IPS-20b (cell line): Measurements from ENCODE around the gene SAP30BP.

Source experiments
- H3K27ac ChIP-seq: one replicate; pipeline ENCODE4 v1.5.1; 2013; ENCODE audit warnings: low read length
- H3K27me3 ChIP-seq: 2 replicates; pipeline ENCODE4 v1.6.1; 2013; ENCODE audit warnings: mild to moderate bottlenecking, low read length, inconsistent platforms; ENCODE audit not compliant: insufficient read depth
- H3K36me3 ChIP-seq: 2 replicates; pipeline ENCODE4 v1.6.1; 2013; ENCODE audit warnings: low read depth, mild to moderate bottlenecking, inconsistent platforms, low read length, moderate library complexity; ENCODE audit not compliant: insufficient read depth
- H3K4me1 ChIP-seq: 2 replicates; pipeline ENCODE4 v1.6.1; 2013; ENCODE audit warnings: mild to moderate bottlenecking, control low read depth, inconsistent platforms, low read length, moderate library complexity; ENCODE audit not compliant: insufficient read depth
- H3K4me3 ChIP-seq: 2 replicates; pipeline ENCODE4 v1.5.1; 2013; ENCODE audit warnings: mild to moderate bottlenecking, low read length, inconsistent platforms
- H3K9ac ChIP-seq: 2 replicates; pipeline ENCODE4 v1.6.1; 2013; ENCODE audit warnings: low read depth, mild to moderate bottlenecking, inconsistent platforms, low read length, moderate library complexity
- H3K9me3 ChIP-seq: 2 replicates; pipeline ENCODE4 v1.6.1; 2013; ENCODE audit warnings: mild to moderate bottlenecking, low read depth, low read length, inconsistent platforms; ENCODE audit not compliant: insufficient read depth

SAP30BP gene

GRCh38 chr17:75676461-75676860 is 9.3 kb downstream of the SAP30BP start:
- H3K4me1 ChIP-seq = no peaks in the 10 kb centered on the region
- no peaks in the 10 kb centered on the region for H3K9me3 ChIP-seq
- H3K27ac ChIP-seq = no peak overlapping the region
- no peak overlapping the region for H3K9ac ChIP-seq
- peaks cover 77% of the 10 kb centered on the region for H3K36me3 ChIP-seq
- H3K27me3 ChIP-seq = no peaks in the 10 kb centered on the region
- H3K4me3 ChIP-seq = no peak overlapping the region

- Histone ChIP-seq H3K4me1 (no peaks in the 10 kb centered on the region; the same call in 1 of the 2 replicates), H3K27me3 (no peaks in the 10 kb centered on the region), H3K4me3 (no peak overlapping the region), H3K27ac (no peak overlapping the region), H3K9ac (no peak overlapping the region), H3K9me3 (no peaks in the 10 kb centered on the region), H3K36me3 (peaks cover 54% of the 10 kb centered on the region)
Measured at GRCh38 chr17:75679706-75680211, 12.6 kb downstream of the SAP30BP start.

GRCh38 chr17:75680431-75680830 is 13.3 kb downstream of the SAP30BP start:
- Histone ChIP-seq H3K27me3 (no peaks in the 10 kb centered on the region), H3K4me3 (no peak overlapping the region), H3K9me3 (no peaks in the 10 kb centered on the region), H3K9ac (no peak overlapping the region), H3K27ac (no peak overlapping the region), H3K36me3 (peaks cover 59% of the 10 kb centered on the region), H3K4me1 (no peaks in the 10 kb centered on the region; the same call in 1 of the 2 replicates)

GRCh38 chr17:75681289-75681688 is 14.2 kb downstream of the SAP30BP start:
- Histone ChIP-seq H3K27me3 (no peaks in the 10 kb centered on the region), H3K4me3 (no peak overlapping the region), H3K4me1 (no peaks in the 10 kb centered on the region; the same call in 1 of the 2 replicates), H3K9me3 (no peaks in the 10 kb centered on the region), H3K36me3 (peaks cover 54% of the 10 kb centered on the region), H3K27ac (no peak overlapping the region), H3K9ac (no peak overlapping the region)

- Histone ChIP-seq H3K4me1 (no peaks in the 10 kb centered on the region; the same call in 1 of the 2 replicates), H3K9me3 (no peaks in the 10 kb centered on the region), H3K36me3 (peaks cover 46% of the 10 kb centered on the region), H3K27ac (no peak overlapping the region), H3K4me3 (no peak overlapping the region), H3K27me3 (no peaks in the 10 kb centered on the region), H3K9ac (no peak overlapping the region)
Measured at GRCh38 chr17:75683583-75683982, 16.4 kb downstream of the SAP30BP start.

DNA sequence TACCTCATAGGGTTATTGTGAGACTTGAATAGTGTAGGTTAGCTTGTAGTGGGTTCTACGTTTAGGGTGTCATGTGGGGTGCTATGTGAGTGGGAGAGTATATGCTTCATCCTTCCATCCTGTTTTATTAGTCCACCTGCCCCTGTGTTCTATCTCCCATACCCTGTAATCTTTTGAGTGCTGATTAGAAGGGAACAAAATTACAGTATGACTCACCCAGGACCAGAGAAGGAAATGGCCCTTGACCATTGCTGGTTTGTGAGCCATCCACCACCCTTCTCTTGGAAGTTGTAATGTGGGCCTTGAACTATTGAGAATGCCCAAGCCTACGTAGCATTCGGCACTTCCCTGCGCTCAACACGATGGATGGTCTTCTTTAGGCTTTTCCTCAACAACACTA is 17.1 kb downstream of the SAP30BP start:
- Histone ChIP-seq H3K27me3 (no peaks in the 10 kb centered on the region), H3K9me3 (no peaks in the 10 kb centered on the region), H3K27ac (no peak overlapping the region), H3K9ac (no peak overlapping the region; the same call in 1 of the 2 replicates), H3K4me3 (no peak overlapping the region), H3K4me1 (no peaks in the 10 kb centered on the region; the same call in 1 of the 2 replicates), H3K36me3 (peaks cover 44% of the 10 kb centered on the region)

GRCh38 chr17:75684924-75685323 is 17.8 kb downstream of the SAP30BP start:
- H3K4me3 ChIP-seq = no peak overlapping the region
- no peaks in the 10 kb centered on the region for H3K9me3 ChIP-seq
- no peak overlapping the region for H3K9ac ChIP-seq
- peaks cover 40% of the 10 kb centered on the region for H3K36me3 ChIP-seq
- no peaks in the 10 kb centered on the region; the same call in 1 of the 2 replicates for H3K4me1 ChIP-seq
- H3K27ac ChIP-seq = no peak overlapping the region
- no peaks in the 10 kb centered on the region for H3K27me3 ChIP-seq

- no peaks in the 10 kb centered on the region for H3K9me3 ChIP-seq
- H3K27me3 ChIP-seq = no peaks in the 10 kb centered on the region
- no peak overlapping the region for H3K4me3 ChIP-seq
- no peak overlapping the region for H3K9ac ChIP-seq
- no peak overlapping the region for H3K27ac ChIP-seq
- H3K4me1 ChIP-seq = no peaks in the 10 kb centered on the region; the same call in 1 of the 2 replicates
- H3K36me3 ChIP-seq = peaks cover 35% of the 10 kb centered on the region
Measured at GRCh38 chr17:75685499-75685898, 18.4 kb downstream of the SAP30BP start.

DNA sequence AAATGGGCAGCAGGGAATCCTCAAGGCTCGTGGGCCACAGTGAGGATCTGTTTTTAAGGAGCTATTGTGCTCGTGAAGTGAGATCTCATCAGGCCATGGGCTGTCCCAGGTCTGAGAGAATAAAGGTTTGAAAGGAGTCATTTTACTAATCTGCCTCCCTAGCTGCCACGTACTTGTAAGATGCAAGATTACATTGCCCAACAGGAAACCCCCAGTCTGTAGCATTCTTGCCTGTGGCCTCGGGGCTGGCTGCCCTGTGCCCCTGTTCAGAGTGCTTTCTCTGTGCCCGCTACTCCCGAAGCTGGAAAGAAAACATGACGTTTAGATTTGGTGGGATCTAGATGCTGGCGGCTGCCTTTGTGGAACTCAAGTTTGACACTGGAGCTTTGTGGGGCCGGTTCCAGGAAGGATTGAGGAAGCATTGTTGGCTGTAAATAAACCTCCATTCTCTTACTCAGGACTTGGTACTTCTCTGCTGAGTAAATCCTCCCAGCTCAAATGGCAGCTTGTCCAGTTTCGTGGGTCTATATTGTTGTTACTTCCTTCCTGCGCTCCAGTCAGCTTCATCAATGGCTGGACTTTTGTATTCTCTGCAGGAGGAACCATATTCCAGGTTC is 21.2 kb downstream of the SAP30BP start:
- no peaks in the 10 kb centered on the region for H3K27me3 ChIP-seq
- H3K9me3 ChIP-seq = no peaks in the 10 kb centered on the region
- peaks cover 38% of the 10 kb centered on the region for H3K36me3 ChIP-seq
- peaks cover 10% of the 10 kb centered on the region for H3K4me1 ChIP-seq
- peak overlapping the region; percentile 15; the same call in 1 of the 2 replicates for H3K9ac ChIP-seq
- H3K27ac ChIP-seq = no peak overlapping the region
- H3K4me3 ChIP-seq = no peak overlapping the region

DNA sequence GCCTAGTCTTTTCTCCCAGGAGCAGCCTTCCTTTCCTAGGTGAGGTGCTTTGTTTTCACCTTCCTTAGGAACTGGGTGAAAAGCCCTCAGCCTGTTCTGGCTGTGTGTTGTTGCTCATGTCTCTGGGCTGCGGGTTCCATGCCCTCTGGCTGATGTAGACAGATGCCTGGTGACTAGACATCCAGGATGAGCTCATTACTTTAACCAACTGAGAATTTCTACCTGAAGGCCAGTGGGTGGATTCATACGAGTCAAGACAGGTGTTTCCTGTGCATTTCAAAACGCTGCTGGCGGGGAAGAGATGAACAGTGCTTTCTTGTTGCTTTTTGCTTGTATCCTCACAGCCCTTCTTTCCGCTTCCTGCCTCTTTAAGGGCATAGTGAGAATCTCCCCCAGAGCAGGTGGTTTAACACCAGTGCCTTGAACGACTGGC is 22.3 kb downstream of the SAP30BP start:
- Histone ChIP-seq H3K9me3 (no peaks in the 10 kb centered on the region), H3K27me3 (no peaks in the 10 kb centered on the region), H3K27ac (no peak overlapping the region), H3K36me3 (peaks cover 38% of the 10 kb centered on the region), H3K4me3 (no peak overlapping the region), H3K4me1 (peaks cover 19% of the 10 kb centered on the region), H3K9ac (no peak overlapping the region)

GRCh38 chr17:75691371-75691791 is 24.2 kb downstream of the SAP30BP start:
- no peak overlapping the region for H3K4me3 ChIP-seq
- no peak overlapping the region for H3K27ac ChIP-seq
- no peaks in the 10 kb centered on the region for H3K27me3 ChIP-seq
- H3K4me1 ChIP-seq = peaks cover 19% of the 10 kb centered on the region; the same call in 1 of the 2 replicates
- H3K9me3 ChIP-seq = no peaks in the 10 kb centered on the region
- no peak overlapping the region for H3K9ac ChIP-seq
- H3K36me3 ChIP-seq = peaks cover 49% of the 10 kb centered on the region
